ENCODE data around the gene ARHGAP10. TPM values are rescaled to one million over a fixed set of nuclear protein-coding genes. Genes with fewer than 3 reads are reported as not detected.

The ARHGAP10 gene, protein sequence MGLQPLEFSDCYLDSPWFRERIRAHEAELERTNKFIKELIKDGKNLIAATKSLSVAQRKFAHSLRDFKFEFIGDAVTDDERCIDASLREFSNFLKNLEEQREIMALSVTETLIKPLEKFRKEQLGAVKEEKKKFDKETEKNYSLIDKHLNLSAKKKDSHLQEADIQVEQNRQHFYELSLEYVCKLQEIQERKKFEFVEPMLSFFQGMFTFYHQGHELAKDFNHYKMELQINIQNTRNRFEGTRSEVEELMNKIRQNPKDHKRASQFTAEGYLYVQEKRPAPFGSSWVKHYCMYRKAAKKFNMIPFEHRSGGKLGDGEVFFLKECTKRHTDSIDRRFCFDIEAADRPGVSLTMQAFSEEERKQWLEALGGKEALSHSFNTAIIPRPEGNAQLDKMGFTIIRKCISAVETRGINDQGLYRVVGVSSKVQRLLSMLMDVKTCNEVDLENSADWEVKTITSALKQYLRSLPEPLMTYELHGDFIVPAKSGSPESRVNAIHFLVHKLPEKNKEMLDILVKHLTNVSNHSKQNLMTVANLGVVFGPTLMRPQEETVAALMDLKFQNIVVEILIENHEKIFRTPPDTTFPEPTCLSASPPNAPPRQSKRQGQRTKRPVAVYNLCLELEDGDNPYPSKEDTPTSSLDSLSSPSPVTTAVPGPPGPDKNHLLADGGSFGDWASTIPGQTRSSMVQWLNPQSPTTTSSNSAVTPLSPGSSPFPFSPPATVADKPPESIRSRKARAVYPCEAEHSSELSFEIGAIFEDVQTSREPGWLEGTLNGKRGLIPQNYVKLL
- 10 to 100 TPM in 3 of 4 donors, 1 to 10 TPM in 1; 7.0 to 52.8 (median 19.9) TPM for total RNA-seq

DNA sequence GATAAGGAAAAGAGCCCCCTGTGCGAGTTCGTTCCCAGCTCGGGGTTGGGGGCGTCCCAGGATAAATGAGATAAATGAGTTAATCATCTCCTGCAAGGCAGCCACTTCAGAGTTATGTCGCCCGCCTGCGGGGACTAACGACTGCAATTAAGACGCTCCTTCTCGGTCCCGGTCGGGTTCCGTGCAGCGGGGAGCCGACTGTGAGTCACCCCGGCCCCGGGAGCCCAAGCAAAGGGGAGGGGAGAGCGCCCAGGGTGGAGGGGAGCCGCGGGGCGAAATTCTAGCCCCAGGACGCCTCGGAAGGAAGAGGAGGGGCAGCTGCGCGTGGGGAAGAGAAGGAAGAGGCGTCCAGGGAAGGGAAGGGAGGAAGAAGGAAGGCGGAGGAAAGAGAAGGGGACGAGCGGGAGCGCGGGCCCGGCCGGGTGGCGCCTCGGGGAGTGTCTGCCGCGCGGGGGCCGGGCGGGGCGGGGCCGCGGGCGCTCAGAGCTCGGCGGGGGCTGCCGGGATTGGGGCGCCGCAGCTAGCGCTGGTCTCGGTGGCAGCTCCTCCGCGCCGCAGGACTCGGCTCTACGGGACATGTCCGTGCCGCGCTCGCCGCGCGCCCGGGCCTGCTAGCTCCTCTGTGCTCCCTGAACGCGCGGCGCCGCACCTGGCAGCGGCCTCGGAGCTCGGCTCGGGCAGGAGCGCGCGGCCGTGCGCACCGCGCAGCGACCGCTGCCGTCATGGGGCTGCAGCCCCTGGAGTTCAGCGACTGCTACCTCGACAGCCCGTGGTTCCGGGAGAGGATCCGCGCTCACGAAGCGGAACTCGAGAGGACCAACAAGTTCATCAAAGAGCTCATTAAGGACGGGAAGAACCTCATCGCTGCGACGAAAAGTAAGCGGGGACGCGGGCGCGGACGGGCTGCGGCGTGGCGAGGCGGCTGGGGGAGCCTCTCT lies at the start of gene ARHGAP10:
Gene ARHGAP10, plus strand, starts transcription at position 509 of the 938 bp plus-strand sequence. Its CDS starts 214 bp downstream, at position 723.
- peaks cover 3 to 8% (median 6%) of the 10 kb centered on the region in 4 donors for H3K4me1 ChIP-seq
- no peak for TF ChIP-seq POLR2A (IDR thresholded peaks at IDR 0.05)
- TF ChIP-seq, protein P1, sequence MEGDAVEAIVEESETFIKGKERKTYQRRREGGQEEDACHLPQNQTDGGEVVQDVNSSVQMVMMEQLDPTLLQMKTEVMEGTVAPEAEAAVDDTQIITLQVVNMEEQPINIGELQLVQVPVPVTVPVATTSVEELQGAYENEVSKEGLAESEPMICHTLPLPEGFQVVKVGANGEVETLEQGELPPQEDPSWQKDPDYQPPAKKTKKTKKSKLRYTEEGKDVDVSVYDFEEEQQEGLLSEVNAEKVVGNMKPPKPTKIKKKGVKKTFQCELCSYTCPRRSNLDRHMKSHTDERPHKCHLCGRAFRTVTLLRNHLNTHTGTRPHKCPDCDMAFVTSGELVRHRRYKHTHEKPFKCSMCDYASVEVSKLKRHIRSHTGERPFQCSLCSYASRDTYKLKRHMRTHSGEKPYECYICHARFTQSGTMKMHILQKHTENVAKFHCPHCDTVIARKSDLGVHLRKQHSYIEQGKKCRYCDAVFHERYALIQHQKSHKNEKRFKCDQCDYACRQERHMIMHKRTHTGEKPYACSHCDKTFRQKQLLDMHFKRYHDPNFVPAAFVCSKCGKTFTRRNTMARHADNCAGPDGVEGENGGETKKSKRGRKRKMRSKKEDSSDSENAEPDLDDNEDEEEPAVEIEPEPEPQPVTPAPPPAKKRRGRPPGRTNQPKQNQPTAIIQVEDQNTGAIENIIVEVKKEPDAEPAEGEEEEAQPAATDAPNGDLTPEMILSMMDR (IDR thresholded peaks at IDR 0.05), result no peak

DNA sequence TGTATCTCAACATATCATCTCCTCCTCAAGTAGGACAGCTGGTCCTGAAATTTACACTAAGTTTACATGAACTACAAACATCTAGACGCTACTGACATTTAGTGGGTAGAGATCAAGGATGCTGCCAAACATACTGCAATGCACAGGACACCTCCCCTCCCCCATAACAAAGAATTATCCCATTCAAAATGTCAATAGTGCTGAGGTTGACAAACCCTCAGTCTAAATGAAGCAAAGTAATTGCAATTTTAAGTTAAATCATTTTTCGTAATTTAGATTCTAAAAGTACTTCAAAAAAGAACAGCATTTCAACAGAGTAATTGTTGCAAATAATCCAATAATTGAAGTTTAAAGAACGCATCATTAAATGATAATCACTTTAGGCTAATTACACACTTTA lies 49.1 kb upstream of the ARHGAP10 start:
- TF ChIP-seq, protein P1 (IDR thresholded peaks at IDR 0.05), result no peak
- TF ChIP-seq POLR2A (IDR thresholded peaks at IDR 0.05), result no peak
- Histone ChIP-seq H3K4me1 (peaks cover 0 to 8% (median 0%) of the 10 kb centered on the region in 4 donors), H3K27me3 (no peaks in the 10 kb centered on the region), H3K9me3 (no peaks in the 10 kb centered on the region), H3K36me3 (peaks cover 0 to 16% (median 0%) of the 10 kb centered on the region in 3 donors), H3K4me3 (peak overlapping the region in 2 of 4 donors; percentile 80), H3K27ac (no peak overlapping the region)
- DNase-seq, result no peak

More for the DNA sequence above, at the start of gene ARHGAP10:
- H3K9me3 ChIP-seq, result no peaks in the 10 kb centered on the region
- peak within 1 kb of the TSS; percentile 69 to 92 (median 82) for H3K27ac ChIP-seq
- peak within 1 kb of the TSS; percentile 68 to 84 (median 79) for H3K4me3 ChIP-seq
- no peaks in the 10 kb centered on the region for H3K36me3 ChIP-seq
- DNase-seq, result peak; percentile 32 to 77 (median 74)
- no peaks in the 10 kb centered on the region for H3K27me3 ChIP-seq

DNA sequence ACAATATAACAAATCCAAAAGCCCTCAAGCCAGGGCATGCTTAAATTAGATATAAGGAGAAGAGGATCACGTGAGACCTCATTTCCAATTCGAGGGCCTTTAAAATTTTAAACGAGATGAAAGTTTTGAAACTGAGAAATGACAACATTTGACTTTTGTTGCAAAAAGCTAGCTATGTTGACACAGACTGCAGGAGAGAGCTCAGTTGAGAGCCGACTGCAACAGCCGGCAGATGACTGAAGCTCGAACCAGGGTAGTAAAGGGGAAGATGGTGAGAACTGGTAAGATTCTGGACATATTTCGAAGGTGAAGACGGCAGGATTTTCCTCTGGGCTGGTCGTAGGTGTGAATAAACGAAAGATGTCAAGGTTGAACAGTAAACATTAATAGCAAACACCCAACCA lies 48.7 kb upstream of the ARHGAP10 start:
- H3K36me3 ChIP-seq, result peaks cover 0 to 12% (median 0%) of the 10 kb centered on the region in 3 donors
- no peaks in the 10 kb centered on the region for H3K27me3 ChIP-seq
- no peak for DNase-seq
- peak overlapping the region; percentile 80 to 87 (median 86) for H3K27ac ChIP-seq
- no peak for TF ChIP-seq POLR2A (IDR thresholded peaks at IDR 0.05)
- TF ChIP-seq, protein P1 (IDR thresholded peaks at IDR 0.05), result no peak
- peak overlapping the region; percentile 65 to 80 (median 76) for H3K4me3 ChIP-seq
- H3K9me3 ChIP-seq, result no peaks in the 10 kb centered on the region
- H3K4me1 ChIP-seq, result peaks cover 0 to 8% (median 0%) of the 10 kb centered on the region in 4 donors

GRCh38 chr4:147683717-147684700 lies 47.9 kb upstream of the ARHGAP10 start, which contains the start of gene PRMT9:
PRMT9 (minus strand) TSS chr4:147684163; CDS start chr4:147683987, 176 bp downstream.
- no peaks in the 10 kb centered on the region for H3K27me3 ChIP-seq
- H3K9me3 ChIP-seq, result no peaks in the 10 kb centered on the region
- peaks cover 0 to 8% (median 0%) of the 10 kb centered on the region in 4 donors for H3K4me1 ChIP-seq
- TF ChIP-seq, protein P1 (IDR thresholded peaks at IDR 0.05), result no peak
- peak; percentile 43 to 63 for TF ChIP-seq POLR2A (IDR thresholded peaks at IDR 0.05)
- peaks cover 0 to 4% (median 0%) of the 10 kb centered on the region in 3 donors for H3K36me3 ChIP-seq
- peak; percentile 88 to 95 (median 92) for DNase-seq
- H3K4me3 ChIP-seq, result peak within 1 kb of the TSS; percentile 65 to 80 (median 76)
- H3K27ac ChIP-seq, result peak within 1 kb of the TSS; percentile 80 to 87 (median 86)

Data from Peyer's patch (tissue), 4 donors.